ENCODE measurements around the gene WDR59.
"Not testable (repeated sequence)": the region's sequence is repeated elsewhere in the genome, so short reads cannot be mapped to it uniquely, and the experiment has no call there.

WDR59 gene

GRCh38 chr16:74984529-74985296 is at the start of gene WDR59:
Gene WDR59, minus strand, starts transcription at chr16:74985123. Its CDS starts 106 bp downstream, at chr16:74985017.
- in situ Hi-C loops (cut with HindIII; ENCODE audit: low sequenced_read_pairs) = no loop called here

DNA sequence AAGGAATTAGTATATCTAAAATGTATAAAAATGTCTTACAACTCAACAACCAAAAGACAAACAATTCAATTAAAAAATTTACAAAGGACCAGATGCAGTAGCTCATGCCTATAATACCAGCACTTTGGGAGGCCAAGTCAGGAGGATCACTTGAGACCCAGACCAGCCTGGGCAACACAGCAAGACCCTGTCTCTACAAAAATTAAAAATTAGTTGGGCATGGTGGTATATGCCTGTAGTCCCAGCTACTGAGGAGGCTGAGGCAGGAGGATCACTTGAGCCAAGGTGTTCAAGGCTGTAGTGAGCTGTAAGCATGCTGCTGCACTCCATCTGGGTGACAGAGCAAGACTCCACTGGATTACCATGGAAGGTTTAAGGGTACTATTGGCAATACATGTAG is 47.7 kb upstream of the WDR59 start:
- in situ Hi-C loops (cut with HindIII; ENCODE audit: low sequenced_read_pairs) = no loop called here

GRCh38 chr16:75029854-75030253 is 44.9 kb upstream of the WDR59 start:
- in situ Hi-C loops (cut with HindIII; ENCODE audit: low sequenced_read_pairs) = no loop called here

DNA sequence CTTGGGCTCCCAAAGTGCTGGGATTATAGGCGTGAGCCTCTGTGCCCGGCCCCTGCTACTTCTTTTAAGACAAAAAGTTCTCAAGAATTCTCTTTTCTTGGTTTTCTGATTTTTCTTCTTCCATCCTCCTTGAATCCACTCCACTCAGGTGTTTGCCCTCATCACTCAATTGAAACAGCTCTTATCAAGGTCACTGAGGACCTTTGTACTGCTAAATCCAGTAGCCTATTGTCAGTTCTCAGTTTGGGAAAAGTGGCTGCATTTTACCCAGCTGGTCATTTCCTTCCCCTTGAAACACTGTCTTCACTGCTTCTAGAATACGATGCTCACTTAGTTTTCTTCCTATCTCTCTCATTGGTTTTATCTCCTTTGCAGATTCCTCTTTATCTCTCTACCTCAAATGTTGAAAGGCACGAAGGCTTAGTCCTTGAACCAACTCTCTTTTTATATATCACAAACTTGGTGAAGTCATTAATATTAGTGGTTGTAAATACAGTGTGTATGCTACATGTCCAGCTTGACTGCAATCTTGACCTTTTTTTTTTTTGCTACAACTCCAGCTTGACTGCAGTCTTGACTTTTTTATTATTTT is 43.7 kb upstream of the WDR59 start:
- in situ Hi-C loops (cut with HindIII; ENCODE audit: low sequenced_read_pairs) = no loop called here

DNA sequence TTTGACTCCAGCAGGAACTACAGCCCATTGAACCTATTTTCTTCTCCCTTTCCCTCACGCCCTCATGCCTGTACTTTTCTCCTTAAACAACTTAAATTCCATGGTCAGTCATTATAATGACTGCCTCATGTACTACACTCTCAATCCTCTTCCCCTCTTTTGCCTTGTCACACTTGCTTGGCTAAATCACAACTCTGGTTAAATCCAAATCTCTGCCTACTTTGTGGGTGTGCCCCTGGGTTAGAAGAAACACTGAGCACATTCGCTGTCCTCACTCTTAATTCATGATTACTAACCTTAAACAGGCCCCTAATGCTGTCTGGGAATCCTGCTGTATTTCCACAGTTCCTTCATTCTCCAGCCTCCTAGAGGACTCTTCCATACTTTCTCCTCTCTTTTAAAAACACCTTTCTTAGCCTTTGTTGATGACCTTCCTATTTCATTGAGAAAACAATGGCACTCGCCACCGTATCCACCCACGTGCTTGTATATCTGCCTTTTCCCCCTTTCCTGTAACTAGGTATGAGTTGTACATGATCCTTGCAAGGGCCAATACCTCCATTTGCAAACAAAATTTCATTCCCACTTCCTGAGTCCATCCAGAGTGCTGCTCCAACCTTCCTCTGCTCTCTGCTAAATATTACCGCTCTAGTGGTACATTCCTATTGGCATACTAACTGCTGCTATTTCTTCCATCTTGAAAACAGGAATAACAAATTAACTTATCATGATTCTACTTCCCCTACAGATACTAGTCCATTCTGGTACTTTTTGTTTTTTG is 42.8 kb upstream of the WDR59 start:
- in situ Hi-C loops (cut with HindIII; ENCODE audit: low sequenced_read_pairs) = no loop called here

GRCh38 chr16:75026892-75027391 is 42.0 kb upstream of the WDR59 start:
- in situ Hi-C loops (cut with HindIII; ENCODE audit: low sequenced_read_pairs) = no loop called here

GRCh38 chr16:75026239-75026891 is 41.4 kb upstream of the WDR59 start:
- in situ Hi-C loops (cut with HindIII; ENCODE audit: low sequenced_read_pairs) = not testable (repeated sequence)

DNA sequence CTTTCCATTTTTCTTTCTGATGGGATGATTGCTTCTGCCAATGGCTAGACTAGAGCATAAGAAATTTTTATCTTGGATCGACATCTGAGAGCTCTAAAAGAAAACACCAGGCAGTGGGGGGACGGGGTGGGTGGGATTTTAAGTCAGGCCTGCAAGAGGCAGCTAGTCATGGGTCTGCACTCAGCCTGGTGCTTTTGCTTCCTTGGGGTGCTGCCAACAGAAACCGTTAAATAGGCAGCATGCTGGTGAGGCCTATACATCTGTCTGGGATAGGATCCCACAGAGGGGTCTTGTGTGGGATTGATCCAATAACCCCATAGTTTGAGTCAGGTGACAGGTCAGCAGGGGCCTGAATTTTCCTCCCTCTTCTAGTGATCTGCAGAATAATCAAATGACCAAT is 40.8 kb upstream of the WDR59 start:
- in situ Hi-C loops (cut with HindIII; ENCODE audit: low sequenced_read_pairs) = no loop called here

DNA sequence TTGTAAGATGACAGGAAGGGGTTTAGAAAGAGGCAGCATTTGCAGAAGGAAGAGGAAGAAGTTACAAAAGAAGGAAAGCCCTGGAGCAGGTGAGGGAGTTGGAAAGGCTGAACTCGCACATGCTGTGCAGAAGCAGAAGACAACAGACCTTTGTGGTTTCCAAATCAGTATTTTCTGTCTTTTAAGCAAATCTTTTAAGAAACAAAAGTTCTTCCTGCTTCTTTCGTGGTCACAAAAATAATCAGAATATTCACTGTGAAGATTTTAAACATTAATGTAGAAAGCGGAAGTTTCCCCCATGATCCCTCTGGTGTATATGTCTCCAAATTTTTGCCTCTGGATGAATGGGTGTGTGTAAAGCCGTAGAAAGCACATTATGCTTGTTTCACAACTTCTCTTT is 39.7 kb upstream of the WDR59 start:
- in situ Hi-C loops (cut with HindIII; ENCODE audit: low sequenced_read_pairs) = no loop called here

- in situ Hi-C loops (cut with HindIII; ENCODE audit: low sequenced_read_pairs) = no loop called here
Observed at GRCh38 chr16:75024182-75024581, 39.3 kb upstream of the WDR59 start.

DNA sequence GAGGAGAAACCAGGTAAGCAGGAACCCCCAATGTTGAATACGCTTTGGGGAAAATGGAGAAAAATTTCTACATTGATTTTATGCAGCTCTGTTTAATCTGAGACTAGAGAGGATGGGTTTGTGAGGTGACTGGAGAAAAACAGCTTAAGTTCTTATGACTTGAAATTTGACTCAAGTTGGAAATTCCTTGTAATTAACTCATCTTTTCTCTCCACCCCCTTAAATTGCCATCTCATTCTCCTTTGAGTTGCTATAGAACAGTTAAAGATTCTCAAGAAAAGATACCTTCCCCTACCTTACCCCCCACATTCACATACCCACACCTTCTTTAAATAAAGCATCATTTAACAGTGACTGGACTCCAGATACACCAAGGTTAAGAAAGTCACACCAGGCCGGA is 38.1 kb upstream of the WDR59 start:
- in situ Hi-C loops (cut with HindIII; ENCODE audit: low sequenced_read_pairs) = no loop called here

DNA sequence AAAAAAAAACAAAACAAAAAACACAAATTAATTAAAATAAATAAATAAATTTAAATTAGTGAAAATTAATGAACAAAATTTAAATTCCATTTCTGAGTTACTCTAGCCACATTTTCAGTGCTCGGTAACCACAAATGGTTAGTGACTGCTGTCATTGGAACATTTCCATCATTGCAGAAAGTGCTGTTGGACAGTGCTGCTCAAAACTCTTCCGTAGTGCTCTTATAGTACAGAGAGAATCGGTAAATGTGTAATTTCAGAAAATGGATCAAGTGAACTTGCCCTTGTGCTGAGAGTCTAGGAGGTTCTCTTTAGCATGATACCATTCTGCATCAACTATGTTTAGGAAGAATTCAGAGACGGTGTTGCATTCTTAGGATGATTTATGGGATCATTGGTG is 37.6 kb upstream of the WDR59 start:
- in situ Hi-C loops (cut with HindIII; ENCODE audit: low sequenced_read_pairs) = no loop called here

- in situ Hi-C loops (cut with HindIII; ENCODE audit: low sequenced_read_pairs) = no loop called here
Observed at GRCh38 chr16:75021410-75021809, 36.5 kb upstream of the WDR59 start.

DNA sequence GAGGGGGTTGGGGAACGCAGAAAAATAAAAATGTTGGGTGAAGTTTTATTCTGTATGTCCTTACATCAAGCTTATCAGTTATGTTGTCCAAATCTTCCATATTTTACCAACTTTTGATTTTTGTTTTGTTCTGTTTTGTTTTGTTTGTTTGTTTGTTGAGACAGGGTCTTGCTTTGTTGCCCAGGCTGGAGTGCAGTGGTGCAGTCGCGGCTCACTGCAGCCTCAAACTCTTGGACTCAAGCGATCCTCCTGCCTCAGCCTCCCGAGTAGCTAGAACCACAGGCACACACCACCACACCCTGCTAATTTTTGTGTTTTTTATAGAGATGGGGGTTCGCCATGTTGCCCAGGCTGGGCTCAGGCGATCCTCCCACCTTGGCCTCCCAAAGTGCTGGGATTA is 34.7 kb upstream of the WDR59 start:
- in situ Hi-C loops (cut with HindIII; ENCODE audit: low sequenced_read_pairs) = no loop called here

GRCh38 chr16:75019007-75019406 is 34.1 kb upstream of the WDR59 start:
- in situ Hi-C loops (cut with HindIII; ENCODE audit: low sequenced_read_pairs) = no loop called here

- in situ Hi-C loops (cut with HindIII; ENCODE audit: low sequenced_read_pairs) = no loop called here
Observed at GRCh38 chr16:75017670-75018525, 33.0 kb upstream of the WDR59 start.

DNA sequence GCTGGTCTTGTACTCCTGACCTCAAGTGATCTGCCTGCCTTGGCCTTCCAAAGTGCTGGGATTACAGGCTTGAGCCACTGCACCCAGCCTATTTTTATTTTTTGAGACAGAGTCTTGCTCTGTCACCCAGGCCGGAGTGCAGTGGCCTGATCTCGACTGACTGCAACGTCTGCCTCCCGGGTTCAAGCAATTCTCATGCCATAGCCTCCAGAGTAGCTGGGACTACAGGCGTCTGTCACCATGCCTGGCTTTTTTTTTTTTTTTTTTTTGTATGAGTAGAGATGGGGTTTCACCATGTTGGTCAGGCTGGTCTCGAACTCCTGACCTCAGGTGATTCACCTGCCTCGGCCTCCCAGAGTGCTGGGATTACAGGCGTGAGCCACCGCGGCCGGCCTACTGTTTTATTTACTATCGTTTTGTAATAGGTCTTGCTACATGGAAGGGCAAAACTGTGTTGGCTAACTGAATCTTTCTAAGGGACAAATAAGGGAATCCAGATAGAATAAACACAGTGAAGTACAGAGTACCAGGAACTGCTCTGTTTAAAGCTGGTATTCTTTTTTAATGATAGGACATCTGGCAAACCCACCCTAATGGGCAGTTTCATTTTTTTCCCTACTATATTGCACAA is 31.6 kb upstream of the WDR59 start:
- in situ Hi-C loops (cut with HindIII; ENCODE audit: low sequenced_read_pairs) = not testable (repeated sequence)

DNA sequence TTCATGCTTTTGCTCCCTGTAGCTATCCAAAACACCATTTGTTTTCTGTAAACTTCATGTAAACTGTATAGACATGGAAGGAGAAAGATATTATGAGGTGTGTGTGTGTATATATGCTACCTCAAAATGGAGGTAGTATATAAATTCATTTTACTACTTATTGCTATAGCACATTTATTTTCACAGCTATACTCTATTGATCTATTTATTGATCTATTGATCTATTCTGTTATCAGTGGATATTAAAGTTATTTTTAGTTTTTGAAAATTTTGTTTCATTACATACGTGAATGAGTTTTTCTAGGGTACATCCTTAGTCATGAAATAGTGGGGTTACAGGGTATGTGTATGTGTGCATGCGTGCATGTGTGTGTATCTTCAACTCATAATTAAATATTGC is 29.4 kb upstream of the WDR59 start:
- in situ Hi-C loops (cut with HindIII; ENCODE audit: low sequenced_read_pairs) = no loop called here

DNA sequence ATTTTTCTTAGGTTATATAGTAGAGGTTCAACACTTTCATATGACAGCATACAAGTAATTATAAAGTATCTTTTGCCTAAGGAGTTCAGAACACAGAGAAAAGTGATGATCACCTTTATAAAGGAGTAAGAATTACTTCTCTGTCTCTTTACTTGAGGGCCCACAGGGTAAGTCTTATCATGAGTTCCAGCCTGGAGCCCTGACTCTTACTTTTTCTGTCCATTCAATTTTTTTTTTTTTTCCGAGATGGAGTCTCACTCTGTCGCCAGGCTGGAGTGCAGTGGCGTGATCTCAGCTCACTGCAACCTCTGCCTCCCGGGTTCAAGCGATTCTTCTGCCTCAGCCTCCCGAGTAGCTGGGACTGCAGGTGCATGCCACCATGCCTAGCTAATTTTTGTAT is 28.2 kb upstream of the WDR59 start:
- in situ Hi-C loops (cut with HindIII; ENCODE audit: low sequenced_read_pairs) = not testable (repeated sequence)

Data from DLD1 (cell line).